WTC11 (cell line): ENCODE results near the gene OLFM4. TPM values are rescaled to one million over a fixed set of nuclear protein-coding genes. Genes with fewer than 3 reads are reported as not detected.

ENCODE experiments used
- ATAC-seq: fragments of 200-7000 bp; cut with Tn5 transposase; 2 replicates; pipeline ENCODE4 v1.10.0; 2021; ENCODE audit warnings: mild to moderate bottlenecking, moderate library complexity
- CTCF ChIA-PET: fragments of 300-600 bp; sonication (Branson Sonifier 250); formaldehyde crosslinking; loops from one replicate; lab custom pipeline; 2021; ENCODE audit warnings: antibody characterized with exemption; lab: Charles Lee
- POLR2A ChIA-PET: fragments of 350-600 bp; sonication (Branson Sonifier 250); formaldehyde crosslinking; loops from one replicate; lab custom pipeline; 2021; ENCODE audit warnings: antibody characterized with exemption; lab: Charles Lee
- DNase-seq: peaks from one replicate; pipeline ENCODE4 v3.0.0; 2021; ENCODE audit warnings: low spot score
- H3K27ac Mint-ChIP-seq: 2 replicates; pipeline ENCODE4 v1.8.0; 2021; ENCODE audit warnings: mixed read lengths
- H3K27me3 Mint-ChIP-seq: 2 replicates; pipeline ENCODE4 v1.8.0; 2021; ENCODE audit warnings: low read depth, mild to moderate bottlenecking, moderate library complexity, mixed read lengths
- H3K36me3 Mint-ChIP-seq: 2 replicates; pipeline ENCODE4 v1.8.0; 2021; ENCODE audit warnings: mixed read lengths
- H3K4me1 Mint-ChIP-seq: 2 replicates; pipeline ENCODE4 v1.8.0; 2022; ENCODE audit warnings: mixed read lengths
- H3K4me3 Mint-ChIP-seq: 2 replicates; pipeline ENCODE4 v1.8.0; 2021; ENCODE audit warnings: mild to moderate bottlenecking, moderate library complexity, mixed read lengths
- H3K9me3 Mint-ChIP-seq: 2 replicates; pipeline ENCODE4 v1.8.0; 2021; ENCODE audit warnings: mixed read lengths
- E2F4 ChIP-seq: sonication (generic); formaldehyde crosslinking; IDR thresholded peaks from 2 replicates; pipeline ENCODE4 v1.8.1; 2022; ENCODE audit warnings: low read depth, mild to moderate bottlenecking, moderate library complexity, missing genetic modification reagents, borderline replicate concordance
- FOXJ3 ChIP-seq: sonication (generic); formaldehyde crosslinking; IDR thresholded peaks from 2 replicates; pipeline ENCODE4 v1.9.0; 2021; ENCODE audit warnings: missing genetic modification reagents, mild to moderate bottlenecking, borderline replicate concordance
- KAT7 ChIP-seq: sonication (generic); formaldehyde crosslinking; IDR thresholded peaks from 2 replicates; pipeline ENCODE4 v1.8.1; 2023; ENCODE audit warnings: missing genetic modification reagents, mild to moderate bottlenecking, borderline replicate concordance
- NR1H2 ChIP-seq: sonication (generic); formaldehyde crosslinking; IDR thresholded peaks from 2 replicates; pipeline ENCODE4 v1.9.0; 2021; ENCODE audit warnings: mild to moderate bottlenecking, moderate library complexity, missing genetic modification reagents
- SMAD4 ChIP-seq: sonication (generic); formaldehyde crosslinking; IDR thresholded peaks from 2 replicates; pipeline ENCODE4 v1.8.0; 2022; ENCODE audit warnings: mild to moderate bottlenecking, missing genetic modification reagents
- SP1 ChIP-seq: sonication (generic); formaldehyde crosslinking; conservative IDR thresholded peaks from 2 replicates; pipeline ENCODE4 v1.8.1; 2022; ENCODE audit warnings: missing genetic modification reagents
- TEAD1 ChIP-seq: sonication (generic); formaldehyde crosslinking; IDR thresholded peaks from 2 replicates; pipeline ENCODE4 v1.8.0; 2022; ENCODE audit warnings: mild to moderate bottlenecking, missing genetic modification reagents
- TP53 ChIP-seq: sonication (generic); formaldehyde crosslinking; IDR thresholded peaks from 2 replicates; pipeline ENCODE4 v1.8.1; 2023; ENCODE audit warnings: mild to moderate bottlenecking, missing genetic modification reagents
- ZNF138 ChIP-seq: sonication (generic); formaldehyde crosslinking; conservative IDR thresholded peaks from 2 replicates; pipeline ENCODE4 v1.8.1; 2022; ENCODE audit warnings: mild to moderate bottlenecking, moderate library complexity, missing genetic modification reagents
- ZNF263 ChIP-seq: sonication (generic); formaldehyde crosslinking; IDR thresholded peaks from 2 replicates; pipeline ENCODE4 v1.8.1; 2022; ENCODE audit warnings: low read depth, mild to moderate bottlenecking, moderate library complexity, missing genetic modification reagents
- ZNF317 ChIP-seq: sonication (generic); formaldehyde crosslinking; IDR thresholded peaks from 2 replicates; pipeline ENCODE4 v1.8.1; 2023; ENCODE audit warnings: low read depth, mild to moderate bottlenecking, moderate library complexity, missing genetic modification reagents, borderline replicate concordance
- ZNF532 ChIP-seq: fragments of 250-450 bp; sonication (Bioruptor Pico); IDR thresholded peaks from 2 replicates; pipeline ENCODE4 v1.9.0; 2021; ENCODE audit warnings: mild to moderate bottlenecking, borderline replicate concordance
- ZNF671 ChIP-seq: fragments of 250-450 bp; sonication (Bioruptor Pico); IDR thresholded peaks from 2 replicates; pipeline ENCODE4 v1.8.0; 2021; ENCODE audit warnings: mild to moderate bottlenecking
- total RNA-seq: library from RNA; stranded (reverse); gene quantifications from 3 replicates; pipeline ENCODE4 v1.2.3, GENCODE V29; 2021
- TF ChIP-seq, protein P1 (sequence below): fragments of 250-450 bp; sonication (Bioruptor Pico); conservative IDR thresholded peaks from 2 replicates; pipeline ENCODE4 v1.9.0; 2021; ENCODE audit warnings: mild to moderate bottlenecking
- TF ChIP-seq, protein P2 (sequence below): sonication (generic); formaldehyde crosslinking; IDR thresholded peaks from 2 replicates; pipeline ENCODE4 v1.8.1; 2022; ENCODE audit warnings: low read depth, missing genetic modification reagents, borderline replicate concordance

The OLFM4 gene
- total RNA-seq, 1 experiment from 2014 or later = 0.17 TPM

- POLR2A ChIA-PET = no interaction called here
- CTCF ChIA-PET = interaction anchor here (1.3 kb wide), 1 partner anchor 91 kb away, joined by 3 read pairs; no protein-coding TSS in a partner anchor
- H3K36me3 Mint-ChIP-seq = no peaks in the 10 kb centered on the region
- H3K4me3 Mint-ChIP-seq = no peak overlapping the region
- no peak for ATAC-seq
- 0 out of 2 replicates have a peak, but pooled peaks cover 3% of the 10 kb centered on the region for H3K4me1 Mint-ChIP-seq
- TF ChIP-seq ZNF138 (CRISPR knock-in tag) (no peak), TEAD1 (CRISPR knock-in tag) (no peak), SP1 (CRISPR knock-in tag) (no peak), E2F4 (no peak), ZNF263 (no peak), NR1H2 (CRISPR knock-in tag) (no peak), ZNF671 (CRISPR knock-in tag) (no peak)
- TF ChIP-seq, protein P1, sequence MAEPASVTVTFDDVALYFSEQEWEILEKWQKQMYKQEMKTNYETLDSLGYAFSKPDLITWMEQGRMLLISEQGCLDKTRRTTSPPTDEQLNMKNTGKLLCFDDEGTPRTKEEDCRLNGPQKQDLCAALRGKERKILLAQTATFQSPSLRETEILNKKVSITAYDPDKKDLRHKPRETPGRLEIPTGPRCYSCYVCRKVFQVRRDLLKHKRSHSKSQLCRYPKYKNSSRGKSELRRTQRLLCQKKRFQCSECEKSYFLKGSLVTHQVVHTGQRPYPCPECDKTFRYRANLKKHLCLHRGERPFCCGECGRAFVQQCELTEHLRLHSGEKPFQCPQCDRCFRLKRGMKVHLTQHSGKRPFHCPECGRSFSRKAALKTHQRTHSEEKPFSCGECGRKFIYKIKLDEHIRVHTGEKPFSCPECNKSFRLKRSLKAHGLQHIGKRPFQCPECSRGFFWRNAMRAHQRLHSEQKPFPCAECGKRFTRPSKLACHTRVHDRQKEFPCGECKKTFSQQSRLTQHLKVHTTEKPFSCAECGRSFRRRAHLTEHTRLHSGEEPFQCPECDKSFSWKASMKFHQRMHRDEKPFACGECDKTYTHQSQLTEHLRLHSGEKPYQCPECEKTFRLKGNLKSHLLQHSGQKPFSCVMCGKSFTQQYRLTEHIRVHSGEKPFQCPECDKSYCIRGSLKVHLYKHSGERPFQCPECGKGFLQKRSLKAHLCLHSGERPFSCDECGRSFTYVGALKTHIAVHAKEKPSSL (CRISPR knock-in tag) = no peak
- peaks cover 4% of the 10 kb centered on the region; the same call in 1 of the 2 replicates for H3K9me3 Mint-ChIP-seq
- DNase-seq = no peak
- H3K27me3 Mint-ChIP-seq = no peaks in the 10 kb centered on the region; the same call in 1 of the 2 replicates
- H3K27ac Mint-ChIP-seq = no peak overlapping the region
Observed at GRCh38 chr13:53060840-53061490, 32.4 kb downstream of the OLFM4 start.

GRCh38 chr13:53064731-53065130 is 36.1 kb downstream of the OLFM4 start:
- H3K4me3 Mint-ChIP-seq = no peak overlapping the region
- ChIA-PET CTCF (interaction anchor here (1.1 kb wide), 2 partner anchors 11 to 97 kb away, joined by 3 read pairs; no protein-coding TSS in a partner anchor), POLR2A (no interaction called here)
- H3K27ac Mint-ChIP-seq = no peak overlapping the region
- H3K9me3 Mint-ChIP-seq = no peaks in the 10 kb centered on the region
- no peak for ATAC-seq
- TF ChIP-seq FOXJ3 (no peak), ZNF532 (CRISPR knock-in tag) (no peak), ZNF317 (CRISPR knock-in tag) (no peak), TP53 (CRISPR knock-in tag) (no peak), KAT7 (CRISPR knock-in tag) (no peak), SMAD4 (CRISPR knock-in tag) (no peak)
- TF ChIP-seq, protein P2, sequence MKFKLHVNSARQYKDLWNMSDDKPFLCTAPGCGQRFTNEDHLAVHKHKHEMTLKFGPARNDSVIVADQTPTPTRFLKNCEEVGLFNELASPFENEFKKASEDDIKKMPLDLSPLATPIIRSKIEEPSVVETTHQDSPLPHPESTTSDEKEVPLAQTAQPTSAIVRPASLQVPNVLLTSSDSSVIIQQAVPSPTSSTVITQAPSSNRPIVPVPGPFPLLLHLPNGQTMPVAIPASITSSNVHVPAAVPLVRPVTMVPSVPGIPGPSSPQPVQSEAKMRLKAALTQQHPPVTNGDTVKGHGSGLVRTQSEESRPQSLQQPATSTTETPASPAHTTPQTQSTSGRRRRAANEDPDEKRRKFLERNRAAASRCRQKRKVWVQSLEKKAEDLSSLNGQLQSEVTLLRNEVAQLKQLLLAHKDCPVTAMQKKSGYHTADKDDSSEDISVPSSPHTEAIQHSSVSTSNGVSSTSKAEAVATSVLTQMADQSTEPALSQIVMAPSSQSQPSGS = no peak
- TF ChIP-seq, all 79 proteins: peak for 0
- no peak for DNase-seq
- Mint-ChIP-seq H3K27me3 (no peaks in the 10 kb centered on the region), H3K4me1 (peaks cover 12% of the 10 kb centered on the region), H3K36me3 (no peaks in the 10 kb centered on the region)
